Mammary epithelial cell (primary cell): ENCODE results near the gene HES4.

Source experiments
- EZH2 ChIP-seq: IDR thresholded peaks from 2 replicates; pipeline ENCODE4 v1.6.1; 2012; ENCODE audit warnings: low read length, inconsistent platforms, borderline replicate concordance
- TF ChIP-seq, protein P1 (sequence below), 2 donors: IDR thresholded peaks in 1 of 2; conservative IDR thresholded peaks in 1 of 2; 2 replicates each; pipeline ENCODE4 v1.5.1; 2011 to 2012; ENCODE audit warnings: inconsistent platforms in 2 of 2, low read length in 2 of 2, mild to moderate bottlenecking in 2 of 2, control low read depth in 1 of 2, low read depth in 1 of 2; ENCODE audit not compliant: insufficient read depth in 1 of 2; ENCODE audit errors: extremely low read depth in 1 of 2

GRCh38 chr1:991895-992294 lies 8.0 kb downstream of the HES4 start:
- TF ChIP-seq, protein P1, sequence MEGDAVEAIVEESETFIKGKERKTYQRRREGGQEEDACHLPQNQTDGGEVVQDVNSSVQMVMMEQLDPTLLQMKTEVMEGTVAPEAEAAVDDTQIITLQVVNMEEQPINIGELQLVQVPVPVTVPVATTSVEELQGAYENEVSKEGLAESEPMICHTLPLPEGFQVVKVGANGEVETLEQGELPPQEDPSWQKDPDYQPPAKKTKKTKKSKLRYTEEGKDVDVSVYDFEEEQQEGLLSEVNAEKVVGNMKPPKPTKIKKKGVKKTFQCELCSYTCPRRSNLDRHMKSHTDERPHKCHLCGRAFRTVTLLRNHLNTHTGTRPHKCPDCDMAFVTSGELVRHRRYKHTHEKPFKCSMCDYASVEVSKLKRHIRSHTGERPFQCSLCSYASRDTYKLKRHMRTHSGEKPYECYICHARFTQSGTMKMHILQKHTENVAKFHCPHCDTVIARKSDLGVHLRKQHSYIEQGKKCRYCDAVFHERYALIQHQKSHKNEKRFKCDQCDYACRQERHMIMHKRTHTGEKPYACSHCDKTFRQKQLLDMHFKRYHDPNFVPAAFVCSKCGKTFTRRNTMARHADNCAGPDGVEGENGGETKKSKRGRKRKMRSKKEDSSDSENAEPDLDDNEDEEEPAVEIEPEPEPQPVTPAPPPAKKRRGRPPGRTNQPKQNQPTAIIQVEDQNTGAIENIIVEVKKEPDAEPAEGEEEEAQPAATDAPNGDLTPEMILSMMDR (conservative IDR thresholded peaks at IDR 0.05 in 1 of 2, IDR thresholded peaks at IDR 0.05 in 1 of 2; ENCODE audit: extremely low read depth in 1 of 2, insufficient read depth in 1 of 2, low read depth in 1 of 2, low read length in 2 of 2), result no peak
- TF ChIP-seq EZH2, result no peak
